H1 (cell line): ENCODE data around the gene SF3B2. TPM values are rescaled to one million over a fixed set of nuclear protein-coding genes. Genes with fewer than 3 reads are reported as not detected.

Experiments
- CTCF ChIA-PET: fragments of 300-600 bp; sonication (Branson Sonifier 250); formaldehyde crosslinking; loops from one replicate; lab custom pipeline; 2021; ENCODE audit not compliant: partially characterized antibody; lab: Charles Lee
- POLR2A ChIA-PET: fragments of 300-600 bp; sonication (Branson Sonifier 250); formaldehyde crosslinking; loops from one replicate; lab custom pipeline; 2021; ENCODE audit warnings: inconsistent platforms; ENCODE audit not compliant: partially characterized antibody; lab: Charles Lee
- DNase-seq, 2 experiments: peaks; one replicate each; pipeline versions ENCODE4 v3.0.0 to v3.0.0-alpha.2; 2010 to 2022; ENCODE audit warnings: low spot score in 2 of 2, low read depth in 1 of 2, mixed read lengths in 1 of 2
- FAIRE-seq: peaks from 2 replicates; lab custom pipeline; 2011; peaks lifted over from hg19 to GRCh38; lab: Jason Lieb, UNC
- H2AFZ ChIP-seq: 2 replicates; pipeline ENCODE4 v1.8.1; 2012; ENCODE audit warnings: low read length, inconsistent platforms
- H2AK5ac ChIP-seq: 2 replicates; pipeline ENCODE4 v1.6.1; 2013; ENCODE audit warnings: low read depth, low read length
- H2BK120ac ChIP-seq: replicated peaks from 2 replicates; pipeline ENCODE3; 2013; ENCODE audit warnings: low read depth, low read length, inconsistent platforms
- H2BK12ac ChIP-seq: 2 replicates; pipeline ENCODE4 v1.6.1; 2013; ENCODE audit warnings: low read depth, low read length
- H2BK15ac ChIP-seq: 2 replicates; pipeline ENCODE4 v1.6.1; 2013; ENCODE audit warnings: low read length
- H2BK20ac ChIP-seq: 2 replicates; pipeline ENCODE4 v1.6.1; 2013; ENCODE audit warnings: low read length
- H2BK5ac ChIP-seq: 2 replicates; pipeline ENCODE4 v1.6.1; 2013; ENCODE audit warnings: low read depth, low read length
- H3K14ac ChIP-seq: 2 replicates; pipeline ENCODE4 v1.6.1; 2013; ENCODE audit warnings: inconsistent platforms; ENCODE audit not compliant: insufficient read length
- H3K18ac ChIP-seq: 2 replicates; pipeline ENCODE4 v1.6.1; 2013; ENCODE audit warnings: low read length; ENCODE audit errors: extremely low read depth
- H3K23ac ChIP-seq: 2 replicates; pipeline ENCODE4 v1.6.1; 2013; ENCODE audit warnings: inconsistent platforms; ENCODE audit not compliant: insufficient read length
- H3K23me2 ChIP-seq: 2 replicates; pipeline ENCODE4 v1.6.1; 2013; ENCODE audit warnings: low read depth, low read length
- H3K27ac ChIP-seq: 2 replicates; pipeline ENCODE4 v1.6.1; 2011; ENCODE audit warnings: low read depth, low read length, inconsistent platforms
- H3K27me3 ChIP-seq, 4 experiments: replicated peaks in 1 of 4; 1 replicate in 1 of 4; 2 replicates in 3 of 4; pipeline versions ENCODE4 v1.6.1 to v1.8.1; 2011 to 2013; ENCODE audit warnings: low read length in 3 of 4, mild to moderate bottlenecking in 3 of 4, inconsistent platforms in 2 of 4, mixed read lengths in 2 of 4, moderate library complexity in 1 of 4; ENCODE audit not compliant: control insufficient read depth in 3 of 4, insufficient read depth in 3 of 4; ENCODE audit errors: extremely low read depth in 1 of 4
- H3K36me3 ChIP-seq, 4 experiments: 2 replicates each; pipeline versions ENCODE4 v1.6.1 to v1.8.1; 2011 to 2013; ENCODE audit warnings: mild to moderate bottlenecking in 4 of 4, low read length in 3 of 4, moderate library complexity in 2 of 4, control low read depth in 1 of 4, inconsistent platforms in 1 of 4; ENCODE audit not compliant: insufficient read depth in 4 of 4, control insufficient read depth in 2 of 4
- H3K4ac ChIP-seq: replicated peaks from 2 replicates; pipeline ENCODE3; 2013; ENCODE audit warnings: low read length, low read depth, mixed read lengths, inconsistent platforms; ENCODE audit not compliant: insufficient read length
- H3K4me1 ChIP-seq, 4 experiments: replicated peaks in 1 of 4; 1 replicate in 1 of 4; 2 replicates in 3 of 4; pipeline versions ENCODE4 v1.6.1 to v1.8.1; 2011 to 2013; ENCODE audit warnings: low read length in 3 of 4, inconsistent platforms in 2 of 4, mixed read lengths in 1 of 4; ENCODE audit not compliant: insufficient read depth in 4 of 4, control insufficient read depth in 3 of 4
- H3K4me2 ChIP-seq, 2 experiments: 2 replicates each; pipeline versions ENCODE4 v1.6.1 to v1.8.1; 2011 to 2013; ENCODE audit warnings: low read depth in 2 of 2, low read length in 2 of 2, control low read depth in 1 of 2, inconsistent platforms in 1 of 2, mild to moderate bottlenecking in 1 of 2; ENCODE audit not compliant: insufficient read depth in 1 of 2
- H3K4me3 ChIP-seq, 4 experiments: fragments of 200-600, 300-600 bp in 1 of 4; sonication (generic), shearing (Covaris generic), sonication (Bioruptor Twin) in 1 of 4; 2 replicates each; pipeline versions ENCODE4 v1.5.1 to v1.8.1; 2011 to 2016; ENCODE audit warnings: low read length in 4 of 4, low read depth in 3 of 4, control low read depth in 2 of 4, inconsistent platforms in 2 of 4, mild to moderate bottlenecking in 2 of 4, mixed read lengths in 1 of 4, moderate library complexity in 1 of 4; ENCODE audit not compliant: insufficient read depth in 2 of 4; ENCODE audit errors: extremely low read depth in 1 of 4
- H3K56ac ChIP-seq: replicated peaks from 2 replicates; pipeline ENCODE3; 2013; ENCODE audit warnings: low read depth, mild to moderate bottlenecking, mixed read lengths, low read length, inconsistent platforms; ENCODE audit not compliant: insufficient read length
- H3K79me1 ChIP-seq: 2 replicates; pipeline ENCODE4 v1.6.1; 2013; ENCODE audit warnings: low read depth, low read length, control low read depth
- H3K79me2 ChIP-seq, 2 experiments: 2 replicates each; pipeline versions ENCODE4 v1.6.1 to v1.8.1; 2012 to 2013; ENCODE audit warnings: low read length in 2 of 2, mild to moderate bottlenecking in 2 of 2, inconsistent platforms in 1 of 2; ENCODE audit not compliant: insufficient read depth in 2 of 2, control insufficient read depth in 1 of 2
- H3K9ac ChIP-seq, 4 experiments: replicated peaks in 1 of 4; 1 replicate in 1 of 4; 2 replicates in 3 of 4; pipeline versions ENCODE4 v1.6.1 to v1.8.1; 2011 to 2013; ENCODE audit warnings: low read depth in 3 of 4, low read length in 3 of 4, control low read depth in 2 of 4, mild to moderate bottlenecking in 2 of 4, moderate library complexity in 2 of 4, inconsistent platforms in 1 of 4; ENCODE audit errors: extremely low read depth in 1 of 4
- H3K9me3 ChIP-seq, 2 experiments: 2 replicates each; pipeline versions ENCODE4 v1.6.1 to v1.8.1; 2012 to 2013; ENCODE audit warnings: mild to moderate bottlenecking in 2 of 2, moderate library complexity in 2 of 2, control low read depth in 1 of 2, inconsistent platforms in 1 of 2, low read depth in 1 of 2, low read length in 1 of 2, mixed read lengths in 1 of 2; ENCODE audit not compliant: insufficient read depth in 2 of 2
- H4K20me1 ChIP-seq, 2 experiments: replicated peaks in 1 of 2; 2 replicates each; pipeline versions ENCODE3 to v1.8.1; 2011 to 2013; ENCODE audit warnings: inconsistent platforms in 2 of 2, low read length in 2 of 2, mild to moderate bottlenecking in 1 of 2; ENCODE audit not compliant: insufficient read depth in 2 of 2, control insufficient read depth in 1 of 2
- H4K5ac ChIP-seq: 2 replicates; pipeline ENCODE4 v1.6.1; 2013; ENCODE audit warnings: low read length, low read depth, mixed read lengths, inconsistent platforms; ENCODE audit not compliant: insufficient read length
- H4K8ac ChIP-seq: 2 replicates; pipeline ENCODE4 v1.8.0; 2013; ENCODE audit warnings: mild to moderate bottlenecking, moderate library complexity, low read length, inconsistent platforms; ENCODE audit not compliant: insufficient read depth; ENCODE audit errors: extremely low read depth
- H4K91ac ChIP-seq: replicated peaks from 2 replicates; pipeline ENCODE3; 2013; ENCODE audit warnings: low read length, mixed read lengths, inconsistent platforms; ENCODE audit not compliant: insufficient read length
- WGBS, 2 experiments: shearing (Covaris generic) in 1 of 2; methylation state at CpG; one replicate each; pipeline versions ENCODE4 v1.1.6 to v1.1.7; 2013 to 2015; ENCODE audit warnings: low lambda C conversion rate in 2 of 2, mixed read lengths in 2 of 2, inconsistent platforms in 1 of 2, low coverage in 1 of 2, missing lambda C conversion rate in 1 of 2; ENCODE audit not compliant: insufficient replicate concordance in 2 of 2, insufficient coverage in 1 of 2, insufficient read length in 1 of 2; ENCODE audit errors: extremely low coverage in 1 of 2, missing lambda C conversion rate in 1 of 2; 5-methylcytosine and 5-hydroxymethylcytosine counted together
- polyA plus RNA-seq, 7 experiments: library from polyadenylated mRNA; depleted of rRNA in 3 of 7; stranded (reverse) in 5 of 7; unstranded in 2 of 7; fragments of >200 nt in 5 of 7; fragments of 200-250 nt in 2 of 7; gene quantifications; 1 replicate in 5 of 7; 2 replicates in 1 of 7; 4 replicates in 1 of 7; pipeline versions ENCODE4 v1.2.1 to v1.2.3, GENCODE V29; 2011 to 2013; ENCODE audit warnings: missing spikeins in 2 of 7, mixed read lengths in 2 of 7
- total RNA-seq: library from RNA; stranded (reverse); fragmentation: NEBNext Ultra II Directional; extraction: Animal tissue kit (Norgen Biotek cat#: 25700); gene quantifications from 2 replicates; pipeline ENCODE4 v1.2.1, GENCODE V29; 2021
- TF ChIP-seq, protein P1 (sequence below): IDR thresholded peaks from 2 replicates; pipeline ENCODE4 v1.6.1; 2011; ENCODE audit warnings: low read length, improper control_type of control experiment

The SF3B2 gene
- total and polyA plus RNA-seq, 2 of the 8 experiments (the other 6 are each of a cell fraction or from before 2014, with no cell fraction given), result 182 to 237 TPM

DNA sequence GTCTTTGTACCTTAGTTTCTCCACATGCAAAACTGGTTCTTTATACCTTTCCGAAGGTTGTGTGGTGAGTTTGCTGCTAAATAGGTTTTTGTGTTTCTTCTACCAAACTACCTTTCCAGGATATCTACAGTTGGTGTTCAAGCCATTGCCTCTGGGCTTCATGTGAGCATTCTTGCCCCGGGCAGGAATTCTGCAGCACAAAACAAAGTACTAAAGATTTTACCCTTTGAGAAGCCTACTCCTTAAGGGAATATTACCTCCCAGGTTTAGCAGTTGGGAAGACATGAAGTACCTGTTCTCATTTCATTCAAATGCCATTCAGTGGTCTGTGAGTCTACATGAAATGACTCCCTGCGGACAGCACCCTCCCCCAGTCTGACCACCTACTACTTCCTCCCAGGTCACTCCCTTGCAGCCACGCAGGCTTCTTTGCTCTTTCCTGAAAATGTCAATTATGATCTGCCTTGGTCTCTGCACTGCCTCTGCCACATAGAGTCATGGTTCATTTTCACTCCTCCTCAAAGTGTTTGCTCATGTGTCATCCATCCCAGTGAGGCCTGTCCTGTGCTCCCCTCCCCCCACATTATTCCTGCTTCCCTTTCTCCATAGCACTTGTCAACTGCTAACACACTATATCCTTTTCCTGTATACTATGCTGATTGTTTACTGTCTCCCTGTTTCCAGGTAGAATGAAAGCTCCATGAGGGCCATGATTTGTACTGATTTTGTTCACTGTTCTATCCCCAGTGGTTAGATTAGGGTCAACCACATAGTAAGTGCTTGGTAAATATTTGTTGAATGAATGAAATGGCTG lies 54.8 kb downstream of the SF3B2 start:
- Histone ChIP-seq H3K9me3 (no peaks in the 10 kb centered on the region), H3K79me1 (no peaks in the 10 kb centered on the region), H2BK15ac (peak overlapping the region; percentile 54; the same call in 1 of the 2 replicates), H2BK12ac (0 out of 2 replicates have a peak overlapping the region, but pooled peaks have one; percentile 7), H3K9ac (no peak overlapping the region), H4K20me1 (no peaks in the 10 kb centered on the region), H3K4me1 (peaks cover 4 to 11% (median 10%) of the 10 kb centered on the region in 4 experiments; a peak in 6 of 7 replicates), H2BK120ac (no peak overlapping the region), H3K27me3 (no peaks in the 10 kb centered on the region), H2BK5ac (peak overlapping the region; percentile 58; the same call in 1 of the 2 replicates), H3K4ac (no peak overlapping the region), H4K5ac (no peak overlapping the region), H2AFZ (no peak overlapping the region), H4K8ac (no peak overlapping the region), H2AK5ac (no peak overlapping the region), H4K91ac (no peak overlapping the region), H3K56ac (no peak overlapping the region), H3K79me2 (no peaks in the 10 kb centered on the region), H3K23me2 (no peaks in the 10 kb centered on the region), H3K4me3 (no peak overlapping the region; a peak in 1 of 8 replicates), H3K36me3 (no peaks in the 10 kb centered on the region), H3K23ac (no peak overlapping the region), H3K18ac (0 out of 2 replicates have a peak overlapping the region, but pooled peaks have one; percentile 14), H2BK20ac (no peak overlapping the region; the same call in 1 of the 2 replicates), H3K27ac (no peak overlapping the region), H3K4me2 (peak overlapping the region; percentile 5 to 11; a peak in 2 of 4 replicates), H3K14ac (no peak overlapping the region)
- FAIRE-seq (no peak), DNase-seq (no peak)
- ChIA-PET POLR2A (interaction anchor here (0.8 to 1.3 kb wide), 2 partner anchors 12 to 13 kb away, joined by 3 read pairs; no protein-coding TSS in a partner anchor), CTCF (interaction anchor here (0.7 to 1.9 kb wide), 4 partner anchors 9 to 222 kb away, joined by 3 to 7 read pairs (median 4); no protein-coding TSS in a partner anchor)
- WGBS, 2 experiments, result 72% methylated on average over 4 of the region's 4 CpGs; no CpG with 5 or more reads in 1 of the 2 experiments
- TF ChIP-seq, protein P1, sequence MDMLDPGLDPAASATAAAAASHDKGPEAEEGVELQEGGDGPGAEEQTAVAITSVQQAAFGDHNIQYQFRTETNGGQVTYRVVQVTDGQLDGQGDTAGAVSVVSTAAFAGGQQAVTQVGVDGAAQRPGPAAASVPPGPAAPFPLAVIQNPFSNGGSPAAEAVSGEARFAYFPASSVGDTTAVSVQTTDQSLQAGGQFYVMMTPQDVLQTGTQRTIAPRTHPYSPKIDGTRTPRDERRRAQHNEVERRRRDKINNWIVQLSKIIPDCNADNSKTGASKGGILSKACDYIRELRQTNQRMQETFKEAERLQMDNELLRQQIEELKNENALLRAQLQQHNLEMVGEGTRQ, result no peak
